ENCODE data around the gene BEX3.

- TF ChIP-seq CTCF (IDR thresholded peaks at IDR 0.05) (no peak), POLR2A (IDR thresholded peaks at IDR 0.05) (no peak)
These were observed 3.5 kb upstream of the BEX3 start for GRCh38 chrX:103372886-103373285.
